ENCODE measurements around the gene CCIN. TPM values are rescaled to one million over a fixed set of nuclear protein-coding genes. Genes with fewer than 3 reads are reported as not detected.

CCIN gene
- total and polyA plus RNA-seq, 2 of the 4 experiments (the other 2 are of a cell fraction) = 0.80 to 1.1 TPM

DNA sequence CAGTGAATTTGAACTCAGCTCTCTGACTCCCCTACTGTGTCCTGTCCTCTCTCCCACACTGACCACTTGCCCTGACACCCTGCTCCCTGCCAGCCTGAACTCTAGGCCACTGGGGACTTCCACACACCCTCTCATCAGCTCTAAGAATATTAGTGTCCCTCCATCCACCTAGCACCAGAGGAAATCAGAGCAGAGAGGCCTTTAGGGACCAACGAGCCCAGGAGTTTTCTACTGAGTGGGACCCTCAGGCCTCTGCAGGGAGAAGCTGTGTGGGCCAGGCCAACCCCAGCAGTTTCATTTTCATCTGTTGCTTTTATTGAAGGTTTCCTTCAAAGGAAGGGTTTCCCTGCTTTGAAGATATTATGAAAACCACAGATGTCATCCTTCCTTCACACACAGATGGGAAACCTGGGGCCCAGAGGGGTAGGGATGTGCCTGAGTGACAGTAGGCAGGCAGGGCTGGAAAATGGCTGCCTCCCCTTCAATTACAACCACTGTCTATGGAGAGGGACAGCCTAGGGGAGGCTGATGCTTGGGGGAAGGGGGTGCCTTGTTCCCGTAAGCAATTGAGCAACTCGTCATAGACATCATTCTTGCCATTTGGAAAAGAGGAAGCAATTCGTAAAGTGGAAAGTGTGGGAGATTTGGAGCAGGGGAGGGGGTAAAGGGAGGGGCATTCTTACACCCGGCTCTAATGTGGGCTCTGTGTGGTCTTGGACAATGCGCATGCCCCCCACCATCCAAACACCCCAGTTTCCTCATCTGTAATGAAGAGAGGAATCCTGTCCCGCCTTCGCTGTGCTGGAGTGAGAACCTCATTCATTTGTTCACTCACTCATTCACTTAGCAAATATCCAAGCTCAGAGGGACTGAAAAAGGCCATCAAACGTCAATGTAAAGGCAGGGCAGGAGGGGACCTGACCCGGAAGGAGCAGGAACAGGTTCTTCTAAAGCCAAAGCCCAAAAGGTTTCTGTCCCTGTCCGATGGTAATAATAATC, 28.8 kb upstream of the CCIN start (continued):
- no peak for TF ChIP-seq BHLHE40 (IDR thresholded peaks at IDR 0.05; ENCODE audit: low read depth, low read length)
- TF ChIP-seq RAD21 (IDR thresholded peaks at IDR 0.05; ENCODE audit: low read length) = no peak
- no peak for TF ChIP-seq MXI1 (IDR thresholded peaks at IDR 0.05; ENCODE audit: borderline replicate concordance, low read depth, low read length)

DNA sequence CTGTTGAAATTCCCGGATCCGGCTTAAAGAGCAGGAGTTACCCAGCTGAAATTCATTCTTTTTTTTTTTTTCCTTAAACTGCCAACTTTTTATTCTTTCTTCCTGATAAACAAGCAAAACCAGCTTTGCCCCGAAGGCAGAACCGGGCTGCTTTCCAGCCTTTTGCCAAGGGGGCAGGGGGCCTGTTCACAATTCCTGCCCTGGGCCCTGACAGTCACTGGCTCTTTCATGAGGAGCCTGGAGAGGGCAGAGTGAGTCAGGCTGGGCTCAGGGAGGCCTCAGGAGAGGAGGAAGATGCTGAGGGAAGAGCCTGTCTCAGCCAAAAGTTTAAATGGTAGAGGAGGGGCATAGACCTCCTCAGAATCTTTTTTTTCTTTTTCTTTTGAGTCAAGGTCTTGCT, 27.9 kb upstream of the CCIN start:
- ChIA-PET POLR2A (ENCODE audit: unreplicated experiment) (no interaction called here), CTCF (interaction anchor here (0.5 to 1.0 kb wide), 3 partner anchors 13 to 376 kb away, joined by 3 to 4 read pairs (median 3); no protein-coding TSS in a partner anchor)
- H3K27ac ChIP-seq (ENCODE audit: insufficient read depth, low read length) = no peak overlapping the region
- peaks cover 18% of the 10 kb centered on the region; the same call in 1 of the 2 replicates for H3K9me1 ChIP-seq (ENCODE audit: insufficient read depth, low read length)
- H2AK5ac ChIP-seq (ENCODE audit: low read depth, low read length) = no peak overlapping the region
- H2BK5ac ChIP-seq (ENCODE audit: low read depth, low read length, poor library complexity, severe bottlenecking) = no peak overlapping the region
- no peak overlapping the region for H4K91ac ChIP-seq (ENCODE audit: insufficient read depth, low read depth, low read length)
- H4K5ac ChIP-seq (ENCODE audit: low read depth, low read length) = no peak overlapping the region
- no peak overlapping the region for H3K4me3 ChIP-seq (ENCODE audit: insufficient read depth, low read depth, low read length)
- intact Hi-C loops (cut with micrococcal nuclease) (no loop called here), dilution Hi-C loops (cut with HindIII; ENCODE audit: low sequenced_read_pairs, unreplicated experiment) (no loop called here), in situ Hi-C loops (cut with MboI; ENCODE audit: low sequenced_read_pairs) (no loop called here)
- no peaks in the 10 kb centered on the region for H3K27me3 ChIP-seq (ENCODE audit: control insufficient read depth, insufficient read depth, low read length)
- no peak overlapping the region for H3K4me2 ChIP-seq (ENCODE audit: low read depth, low read length)
- peak overlapping the region; percentile 42 for H2AK9ac ChIP-seq (replicated peaks; ENCODE audit: low read depth, low read length, poor library complexity)
- WGBS, 2 experiments (ENCODE audit: extremely low coverage in 2 of 2, insufficient read length in 1 of 2) = no CpG with 5 or more reads among the region's 4 CpGs
- no peak overlapping the region for H3K4ac ChIP-seq (ENCODE audit: low read depth, low read length)
- H4K20me1 ChIP-seq (ENCODE audit: insufficient read depth, low read length) = peaks cover 53% of the 10 kb centered on the region
- H3K4me1 ChIP-seq (ENCODE audit: control insufficient read depth, insufficient read depth, low read length) = peaks cover 16% of the 10 kb centered on the region
- H3K9me3 ChIP-seq (ENCODE audit: control insufficient read depth, insufficient read depth, low read length) = no peaks in the 10 kb centered on the region
- H3K14ac ChIP-seq (replicated peaks; ENCODE audit: low read depth, low read length) = no peak overlapping the region
- BruUV-seq (replicated peaks) = no TSS peak
- H2BK15ac ChIP-seq (ENCODE audit: low read depth, low read length) = no peak overlapping the region
- DNase-seq (peak; percentile 41), ATAC-seq (ENCODE audit: low read depth) (no peak)
- H3K23ac ChIP-seq (ENCODE audit: low read depth, low read length) = no peak overlapping the region
- H3K79me1 ChIP-seq (ENCODE audit: low read depth in 1 of 2, low read length in 2 of 2) = peaks cover 48 to 90% of the 10 kb centered on the region in 2 experiments
- H3K18ac ChIP-seq (ENCODE audit: low read depth, low read length) = no peak overlapping the region
- H2BK120ac ChIP-seq (ENCODE audit: low read depth, low read length) = no peak overlapping the region
- H2AFZ ChIP-seq (replicated peaks; ENCODE audit: low read length, poor library complexity) = no peak overlapping the region
- no peak overlapping the region for H2BK20ac ChIP-seq (ENCODE audit: low read depth, low read length)
- no peak overlapping the region for H3K56ac ChIP-seq (ENCODE audit: extremely low read depth, insufficient read depth, low read length)
- H3K36me3 ChIP-seq (ENCODE audit: control insufficient read depth, insufficient read depth, low read length) = peaks cover 37% of the 10 kb centered on the region
- no peak overlapping the region for H3K9ac ChIP-seq (ENCODE audit: low read depth, low read length)
- H4K8ac ChIP-seq (ENCODE audit: low read depth in 2 of 2, low read length in 2 of 2) = no peak overlapping the region
- no peak for TF ChIP-seq BHLHE40 (IDR thresholded peaks at IDR 0.05; ENCODE audit: low read depth, low read length)
- TF ChIP-seq, protein P1, sequence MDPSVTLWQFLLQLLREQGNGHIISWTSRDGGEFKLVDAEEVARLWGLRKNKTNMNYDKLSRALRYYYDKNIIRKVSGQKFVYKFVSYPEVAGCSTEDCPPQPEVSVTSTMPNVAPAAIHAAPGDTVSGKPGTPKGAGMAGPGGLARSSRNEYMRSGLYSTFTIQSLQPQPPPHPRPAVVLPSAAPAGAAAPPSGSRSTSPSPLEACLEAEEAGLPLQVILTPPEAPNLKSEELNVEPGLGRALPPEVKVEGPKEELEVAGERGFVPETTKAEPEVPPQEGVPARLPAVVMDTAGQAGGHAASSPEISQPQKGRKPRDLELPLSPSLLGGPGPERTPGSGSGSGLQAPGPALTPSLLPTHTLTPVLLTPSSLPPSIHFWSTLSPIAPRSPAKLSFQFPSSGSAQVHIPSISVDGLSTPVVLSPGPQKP (IDR thresholded peaks at IDR 0.05; ENCODE audit: borderline replicate concordance, low read depth, low read length) = no peak
- TF ChIP-seq CHD1 (IDR thresholded peaks at IDR 0.05; ENCODE audit: low read depth, low read length) = no peak
- no peak for TF ChIP-seq CEBPB (IDR thresholded peaks at IDR 0.05; ENCODE audit: low read depth, low read length)
- TF ChIP-seq MAFK (IDR thresholded peaks at IDR 0.05; ENCODE audit: low read depth, low read length) = no peak
- TF ChIP-seq, protein P2, sequence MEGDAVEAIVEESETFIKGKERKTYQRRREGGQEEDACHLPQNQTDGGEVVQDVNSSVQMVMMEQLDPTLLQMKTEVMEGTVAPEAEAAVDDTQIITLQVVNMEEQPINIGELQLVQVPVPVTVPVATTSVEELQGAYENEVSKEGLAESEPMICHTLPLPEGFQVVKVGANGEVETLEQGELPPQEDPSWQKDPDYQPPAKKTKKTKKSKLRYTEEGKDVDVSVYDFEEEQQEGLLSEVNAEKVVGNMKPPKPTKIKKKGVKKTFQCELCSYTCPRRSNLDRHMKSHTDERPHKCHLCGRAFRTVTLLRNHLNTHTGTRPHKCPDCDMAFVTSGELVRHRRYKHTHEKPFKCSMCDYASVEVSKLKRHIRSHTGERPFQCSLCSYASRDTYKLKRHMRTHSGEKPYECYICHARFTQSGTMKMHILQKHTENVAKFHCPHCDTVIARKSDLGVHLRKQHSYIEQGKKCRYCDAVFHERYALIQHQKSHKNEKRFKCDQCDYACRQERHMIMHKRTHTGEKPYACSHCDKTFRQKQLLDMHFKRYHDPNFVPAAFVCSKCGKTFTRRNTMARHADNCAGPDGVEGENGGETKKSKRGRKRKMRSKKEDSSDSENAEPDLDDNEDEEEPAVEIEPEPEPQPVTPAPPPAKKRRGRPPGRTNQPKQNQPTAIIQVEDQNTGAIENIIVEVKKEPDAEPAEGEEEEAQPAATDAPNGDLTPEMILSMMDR (conservative IDR thresholded peaks at IDR 0.05; ENCODE audit: low read depth, low read length) = peak; percentile 43
- peak; percentile 65 for TF ChIP-seq RAD21 (IDR thresholded peaks at IDR 0.05; ENCODE audit: low read length)
- no peak for TF ChIP-seq FOS (IDR thresholded peaks at IDR 0.05; ENCODE audit: low read depth, low read length)
- no peak for TF ChIP-seq NFE2L2 (IDR thresholded peaks at IDR 0.05; ENCODE audit: low read depth, low read length)
- no peak for TF ChIP-seq RFX5 (IDR thresholded peaks at IDR 0.05; ENCODE audit: low read depth, low read length)
- TF ChIP-seq MXI1 (IDR thresholded peaks at IDR 0.05; ENCODE audit: borderline replicate concordance, low read depth, low read length) = no peak
- no peak for TF ChIP-seq POLR2A (IDR thresholded peaks at IDR 0.05; ENCODE audit: low read depth, low read length)
